NCI-H2107 treated with DMSO at 0.1 percent for 48 hours (cell line): Measurements from ENCODE around the gene NUCB1.
"Not testable (repeated sequence)": the region's sequence is repeated elsewhere in the genome, so short reads cannot be mapped to it uniquely, and the experiment has no call there.

Source experiments
- DNase-seq: peaks from one replicate; lab custom pipeline; 2025; ENCODE audit not compliant: unreplicated experiment; lab: John Stamatoyannopoulos, UW

The NUCB1 gene

GRCh38 chr19:48899781-48900476 lies at the start of gene NUCB1:
Gene NUCB1, plus strand, starts transcription at chr19:48900312. Its CDS starts 485 bp downstream, at chr19:48900797.
- peak; percentile 94 for DNase-seq

GRCh38 chr19:48852292-48852691 lies 47.8 kb upstream of the NUCB1 start:
- no peak for DNase-seq

GRCh38 chr19:48853483-48853882 lies 46.6 kb upstream of the NUCB1 start:
- no peak for DNase-seq

- no peak for DNase-seq
Observed at GRCh38 chr19:48854103-48854502, 46.0 kb upstream of the NUCB1 start.

- no peak for DNase-seq
Observed at GRCh38 chr19:48856921-48857320, 43.2 kb upstream of the NUCB1 start.

- no peak for DNase-seq
Observed at GRCh38 chr19:48858984-48859710, 41.0 kb upstream of the NUCB1 start.

DNA sequence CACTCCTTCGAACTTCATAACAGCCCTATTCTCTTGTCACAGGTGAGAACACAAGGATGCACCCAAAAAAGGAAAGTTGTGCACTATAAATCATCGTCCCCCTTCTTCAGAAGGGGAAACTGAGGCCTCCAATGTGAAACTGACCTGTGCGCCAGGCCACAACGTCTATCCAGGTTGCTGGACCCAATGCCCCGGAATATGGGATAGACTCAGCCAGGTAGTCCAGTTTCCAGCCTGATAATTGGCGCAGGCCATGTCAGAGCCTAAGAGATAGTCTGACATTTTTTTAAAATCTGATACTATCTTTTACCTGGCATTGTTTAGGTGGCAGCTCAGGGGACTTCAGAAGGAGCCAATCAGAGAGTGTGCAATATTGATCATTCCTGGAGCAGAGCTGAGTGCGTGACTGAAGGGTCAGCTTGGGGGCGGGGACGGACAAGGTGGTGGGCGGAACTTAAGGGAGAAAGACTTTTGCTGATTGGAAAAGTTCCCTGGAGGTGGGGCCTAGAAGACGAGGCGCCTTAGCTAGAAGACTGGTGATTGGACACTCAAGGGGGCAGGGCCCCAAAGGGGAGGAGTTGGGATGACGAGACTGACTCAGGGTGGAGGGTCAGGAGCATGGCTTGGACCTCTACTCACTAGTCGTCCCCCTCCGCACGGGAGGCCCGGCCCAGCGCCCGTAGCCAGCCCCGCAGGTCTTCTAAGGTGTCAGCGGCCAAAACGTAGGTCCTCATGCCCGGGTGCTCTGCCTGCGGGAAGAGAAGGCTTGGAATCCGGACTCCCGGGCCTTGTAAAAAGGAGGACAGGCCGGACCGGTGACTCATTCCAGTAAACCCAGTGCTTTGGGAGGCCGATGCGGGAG lies 40.2 kb upstream of the NUCB1 start:
- no peak for DNase-seq

DNA sequence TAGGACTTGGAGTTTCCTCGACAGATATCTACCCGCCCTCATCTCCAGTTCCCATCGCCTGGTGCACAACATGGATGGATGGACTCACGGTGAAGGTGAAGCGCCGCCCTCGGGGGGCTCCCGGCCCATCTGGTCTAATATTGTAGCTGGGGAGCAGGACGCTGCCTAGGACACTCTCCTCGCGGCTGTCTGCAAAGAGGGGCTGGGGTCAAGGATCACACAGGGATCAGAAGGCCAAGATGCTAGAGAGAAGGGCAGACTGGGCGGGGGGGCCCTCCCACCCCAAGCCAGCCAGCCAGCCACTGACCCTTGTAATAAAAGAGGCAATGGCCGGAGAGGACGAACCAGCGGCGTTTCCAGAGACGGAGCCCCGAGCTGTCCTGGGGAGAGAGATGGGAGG lies 38.8 kb upstream of the NUCB1 start:
- DNase-seq = no peak

GRCh38 chr19:48862827-48863226 lies 37.3 kb upstream of the NUCB1 start:
- DNase-seq = no peak

GRCh38 chr19:48866692-48867091 lies 33.4 kb upstream of the NUCB1 start:
- DNase-seq = no peak

- DNase-seq = no peak
Observed at GRCh38 chr19:48867123-48867745, 32.9 kb upstream of the NUCB1 start.

DNA sequence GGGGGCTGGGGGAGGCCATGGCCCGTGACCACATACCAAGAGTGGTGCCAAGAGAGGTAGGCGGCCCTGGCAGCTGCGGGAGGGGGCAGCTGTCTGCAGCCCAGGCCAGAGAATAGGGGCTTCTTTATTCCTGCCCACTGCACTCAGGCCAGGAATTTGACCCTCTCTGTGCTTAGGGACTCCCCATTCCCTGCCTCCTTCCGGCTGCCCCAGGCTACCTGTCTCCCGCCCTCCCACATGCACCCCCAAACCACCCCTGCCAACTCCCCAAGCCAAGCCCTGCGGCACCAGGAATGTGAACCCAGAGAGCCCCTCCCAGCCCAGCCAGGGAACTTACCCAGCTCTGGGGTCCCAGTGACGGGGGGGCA lies 32.4 kb upstream of the NUCB1 start:
- DNase-seq = no peak

GRCh38 chr19:48868114-48868886 lies 31.8 kb upstream of the NUCB1 start, which contains the start of gene PLEKHA4:
Gene PLEKHA4, minus strand, starts transcription at chr19:48868617. Its CDS starts 997 bp downstream, at chr19:48867620.
- DNase-seq = no peak

GRCh38 chr19:48870048-48870447 lies 30.1 kb upstream of the NUCB1 start:
- DNase-seq = no peak

DNA sequence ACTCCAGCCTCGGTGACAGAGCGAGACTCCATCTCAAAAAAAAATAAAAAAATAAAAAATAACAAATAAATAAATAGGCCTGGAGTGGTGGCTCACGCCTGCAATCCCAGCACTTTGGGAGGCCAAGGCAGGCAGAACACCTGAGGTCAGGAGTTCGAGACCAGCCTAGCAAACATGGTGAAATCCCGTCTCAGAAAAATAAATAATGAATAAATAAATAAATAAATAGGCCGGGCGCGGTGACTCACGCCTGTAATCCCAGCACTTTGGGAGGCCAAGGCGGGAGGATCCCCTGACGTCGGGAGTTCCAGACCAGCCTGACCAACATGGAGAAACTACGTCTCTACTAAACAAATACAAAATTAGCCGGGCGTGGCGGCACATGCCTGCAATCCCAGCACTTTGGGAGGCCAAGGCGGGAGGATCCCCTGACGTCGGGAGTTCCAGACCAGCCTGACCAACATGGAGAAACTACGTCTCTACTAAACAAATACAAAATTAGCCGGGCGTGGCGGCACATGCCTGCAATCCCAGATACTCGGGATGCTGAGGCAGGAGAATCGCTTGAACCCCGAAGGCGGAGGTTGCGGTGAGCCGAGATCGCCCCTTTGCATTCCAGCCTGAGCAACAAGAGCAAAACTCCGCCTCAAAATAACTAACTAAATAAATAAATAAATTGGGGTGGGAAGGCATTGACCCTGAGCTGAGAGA lies 28.5 kb upstream of the NUCB1 start:
- not testable (repeated sequence) for DNase-seq

- peak; percentile 93 for DNase-seq
Observed at GRCh38 chr19:48872182-48872883, 27.8 kb upstream of the NUCB1 start, which contains the start of gene PPP1R15A. Gene PPP1R15A, plus strand, starts transcription at chr19:48872421. Its CDS starts 813 bp downstream, at chr19:48873234.

GRCh38 chr19:48872884-48873475 lies 27.1 kb upstream of the NUCB1 start:
- DNase-seq = peak; percentile 53

DNA sequence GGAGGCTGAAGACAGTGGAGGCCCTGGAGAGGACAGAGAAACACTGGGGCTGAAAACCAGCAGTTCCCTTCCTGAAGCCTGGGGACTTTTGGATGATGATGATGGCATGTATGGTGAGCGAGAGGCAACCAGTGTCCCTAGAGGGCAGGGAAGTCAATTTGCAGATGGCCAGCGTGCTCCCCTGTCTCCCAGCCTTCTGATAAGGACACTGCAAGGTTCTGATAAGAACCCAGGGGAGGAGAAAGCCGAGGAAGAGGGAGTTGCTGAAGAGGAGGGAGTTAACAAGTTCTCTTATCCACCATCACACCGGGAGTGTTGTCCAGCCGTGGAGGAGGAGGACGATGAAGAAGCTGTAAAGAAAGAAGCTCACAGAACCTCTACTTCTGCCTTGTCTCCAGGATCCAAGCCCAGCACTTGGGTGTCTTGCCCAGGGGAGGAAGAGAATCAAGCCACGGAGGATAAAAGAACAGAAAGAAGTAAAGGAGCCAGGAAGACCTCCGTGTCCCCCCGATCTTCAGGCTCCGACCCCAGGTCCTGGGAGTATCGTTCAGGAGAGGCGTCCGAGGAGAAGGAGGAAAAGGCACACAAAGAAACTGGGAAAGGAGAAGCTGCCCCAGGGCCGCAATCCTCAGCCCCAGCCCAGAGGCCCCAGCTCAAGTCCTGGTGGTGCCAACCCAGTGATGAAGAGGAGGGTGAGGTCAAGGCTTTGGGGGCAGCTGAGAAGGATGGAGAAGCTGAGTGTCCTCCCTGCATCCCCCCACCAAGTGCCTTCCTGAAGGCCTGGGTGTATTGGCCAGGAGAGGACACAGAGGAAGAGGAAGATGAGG lies 26.4 kb upstream of the NUCB1 start:
- no peak for DNase-seq
